ENCODE data around the gene TRPM2.

- TF ChIP-seq POLR2A (IDR thresholded peaks at IDR 0.05; ENCODE audit: low read depth, low read length) (no peak), MYC (IDR thresholded peaks at IDR 0.05; ENCODE audit: low read depth, low read length) (no peak)
Observed at GRCh38 chr21:44443291-44443890, 90.0 kb downstream of the TRPM2 start.

Measured in endothelial cell of umbilical vein (primary cell).